HG03469 (cell line): ENCODE data around the gene AFF2.
"Not testable (repeated sequence)": the region's sequence is repeated elsewhere in the genome, so short reads cannot be mapped to it uniquely, and the experiment has no call there.

Experiments used
- ATAC-seq: cut with Tn5 transposase; IDR thresholded peaks from one replicate; pipeline ENCODE4 v1.9.1; 2021; ENCODE audit warnings: mild to moderate bottlenecking, moderate library complexity, moderate number of reproducible peaks; ENCODE audit not compliant: unreplicated experiment

The AFF2 gene

DNA sequence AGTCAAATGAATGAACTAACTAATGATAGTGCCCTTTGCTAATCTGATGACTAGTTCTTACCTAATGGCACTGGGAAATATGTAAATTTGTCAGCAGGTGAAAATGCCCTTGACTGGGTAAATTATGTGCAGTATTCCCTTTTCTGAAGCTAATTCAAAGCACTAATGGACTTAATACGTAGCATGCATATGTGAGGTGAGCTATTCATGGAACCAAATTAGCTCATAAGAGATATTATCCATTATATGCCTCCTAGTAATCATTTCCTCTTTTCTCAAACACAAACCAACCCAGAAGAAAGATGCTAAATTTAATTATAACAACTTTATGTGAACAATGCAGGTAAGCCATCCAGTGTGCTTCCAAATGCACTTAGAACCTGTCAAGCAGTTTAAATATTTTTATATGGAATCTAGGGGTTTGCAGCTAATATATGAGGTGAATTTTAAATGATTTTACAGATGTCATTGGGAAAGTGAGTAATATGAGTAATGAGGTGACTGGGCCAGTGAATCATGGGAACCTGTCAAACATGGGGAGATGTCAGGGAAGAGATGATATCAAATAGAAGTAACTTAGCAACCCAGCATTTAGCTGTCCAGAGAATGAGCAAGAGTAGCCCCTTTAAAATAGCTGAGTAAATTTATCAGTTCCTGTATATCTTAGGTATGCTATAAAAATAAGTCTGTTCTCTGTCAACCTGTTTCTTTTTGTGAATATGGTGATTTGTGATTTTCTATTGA, 315.0 kb downstream of the AFF2 start:
- ATAC-seq = no peak

DNA sequence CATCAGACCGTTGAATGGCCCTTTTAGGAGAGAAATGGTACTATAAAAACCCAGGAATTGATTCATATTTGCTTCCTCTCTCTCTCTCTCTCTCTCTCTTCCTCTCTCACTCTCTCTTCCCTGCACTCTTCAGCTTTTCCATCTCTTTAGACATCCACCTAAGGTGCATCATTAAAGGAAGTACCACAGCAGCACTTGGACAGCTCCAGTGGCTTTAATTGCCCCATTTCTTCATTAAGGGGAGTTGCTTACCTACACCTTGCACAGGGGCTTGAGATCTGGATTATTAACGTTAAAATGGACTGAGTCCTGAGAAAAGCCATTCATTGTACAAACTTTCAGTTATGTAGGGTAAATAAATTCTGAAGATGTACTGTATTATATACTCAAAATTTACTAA, 323.6 kb downstream of the AFF2 start:
- ATAC-seq = no peak

DNA sequence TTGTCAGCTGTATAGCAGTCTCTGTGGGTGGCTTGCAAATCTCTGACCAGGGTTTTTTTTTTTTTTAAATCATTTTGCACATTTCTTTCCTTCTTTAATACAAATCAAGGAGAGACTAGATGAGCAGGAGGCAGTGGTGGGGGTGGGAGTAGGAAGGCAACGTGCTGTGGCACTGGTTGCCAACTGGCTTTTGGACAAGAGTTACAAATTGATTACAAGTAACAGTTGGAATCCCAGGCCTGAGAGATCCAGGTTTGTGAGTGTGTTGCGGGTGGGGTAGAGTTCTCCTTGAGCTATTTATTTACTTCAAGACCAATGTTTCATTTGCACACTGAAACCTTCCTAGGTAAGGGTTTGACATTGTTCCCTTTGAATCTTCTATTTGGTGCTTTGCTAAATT, 325.3 kb downstream of the AFF2 start:
- ATAC-seq = no peak

DNA sequence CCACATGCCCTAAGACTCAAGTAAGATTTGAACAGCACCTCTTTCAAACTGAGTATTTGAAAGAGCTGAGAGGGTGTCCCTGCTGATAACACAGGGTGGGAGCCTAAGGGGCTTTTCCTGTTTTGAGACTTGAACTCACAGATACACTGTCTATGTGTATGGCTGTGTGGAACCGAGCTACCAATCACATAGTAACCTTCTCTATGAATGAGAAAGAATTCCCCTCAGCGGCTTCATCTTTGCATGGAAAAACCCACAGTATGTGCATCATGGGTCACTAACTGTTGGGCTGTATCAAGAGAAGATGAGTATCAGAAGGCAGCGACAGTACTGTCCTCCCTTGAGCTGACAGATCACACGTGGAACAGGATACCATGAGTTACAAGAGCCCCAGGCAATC, 336.3 kb downstream of the AFF2 start:
- no peak for ATAC-seq

DNA sequence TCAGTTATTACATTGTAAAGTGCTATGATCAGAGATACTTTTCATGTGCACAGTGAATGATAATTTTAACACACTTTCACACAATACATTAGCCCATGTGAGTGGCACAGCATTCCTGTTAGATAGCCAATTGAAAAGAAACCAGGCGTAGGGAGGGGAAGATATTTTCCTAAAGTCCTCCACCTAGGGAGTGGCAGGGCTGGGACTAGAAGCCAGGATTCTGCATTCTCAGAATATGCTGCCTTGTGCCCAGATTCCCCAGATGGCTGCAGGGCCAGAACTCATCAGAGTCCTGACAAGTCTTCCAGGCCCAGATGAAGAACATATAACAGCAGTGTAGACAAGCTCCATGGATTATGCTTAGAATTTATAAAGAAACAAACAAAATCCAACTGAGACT, 350.2 kb downstream of the AFF2 start:
- ATAC-seq = no peak

DNA sequence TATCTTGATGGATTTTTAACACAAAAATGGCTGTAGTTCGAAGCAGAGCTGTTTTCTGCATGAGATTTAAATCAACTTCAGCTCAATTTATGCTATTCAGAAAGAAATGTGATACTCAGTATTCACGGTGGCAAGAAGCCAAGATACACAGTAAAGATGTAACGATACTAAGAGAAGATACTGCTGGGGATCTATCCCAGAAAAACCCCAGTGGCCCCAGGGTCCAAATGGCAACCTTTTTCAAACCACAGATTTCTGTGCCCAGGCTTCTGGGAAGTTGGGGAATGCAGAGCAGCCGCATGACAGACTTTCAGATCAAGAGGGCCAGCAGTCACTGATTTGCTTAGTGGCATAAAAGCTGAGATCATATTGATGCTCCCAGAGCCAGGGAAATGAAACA, 353.9 kb downstream of the AFF2 start:
- no peak for ATAC-seq

DNA sequence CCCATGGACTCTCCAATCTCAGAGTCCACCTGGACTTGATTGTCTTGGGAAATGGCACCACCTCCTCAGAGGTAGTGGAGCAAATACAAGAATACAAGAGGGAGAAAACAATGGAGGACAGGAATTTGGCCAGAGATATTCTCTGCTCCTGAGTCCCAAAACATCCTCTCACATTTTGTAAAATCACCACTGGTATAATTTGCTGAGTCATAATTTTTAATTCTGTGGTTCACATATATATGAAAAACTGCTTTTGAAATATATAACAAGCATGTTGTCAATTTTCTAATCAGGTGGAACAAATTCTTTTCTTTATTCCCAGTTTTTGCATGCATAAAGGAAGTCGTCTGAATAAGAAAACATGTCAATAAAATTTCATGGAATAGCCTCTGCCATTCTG, 356.1 kb downstream of the AFF2 start:
- ATAC-seq = no peak

DNA sequence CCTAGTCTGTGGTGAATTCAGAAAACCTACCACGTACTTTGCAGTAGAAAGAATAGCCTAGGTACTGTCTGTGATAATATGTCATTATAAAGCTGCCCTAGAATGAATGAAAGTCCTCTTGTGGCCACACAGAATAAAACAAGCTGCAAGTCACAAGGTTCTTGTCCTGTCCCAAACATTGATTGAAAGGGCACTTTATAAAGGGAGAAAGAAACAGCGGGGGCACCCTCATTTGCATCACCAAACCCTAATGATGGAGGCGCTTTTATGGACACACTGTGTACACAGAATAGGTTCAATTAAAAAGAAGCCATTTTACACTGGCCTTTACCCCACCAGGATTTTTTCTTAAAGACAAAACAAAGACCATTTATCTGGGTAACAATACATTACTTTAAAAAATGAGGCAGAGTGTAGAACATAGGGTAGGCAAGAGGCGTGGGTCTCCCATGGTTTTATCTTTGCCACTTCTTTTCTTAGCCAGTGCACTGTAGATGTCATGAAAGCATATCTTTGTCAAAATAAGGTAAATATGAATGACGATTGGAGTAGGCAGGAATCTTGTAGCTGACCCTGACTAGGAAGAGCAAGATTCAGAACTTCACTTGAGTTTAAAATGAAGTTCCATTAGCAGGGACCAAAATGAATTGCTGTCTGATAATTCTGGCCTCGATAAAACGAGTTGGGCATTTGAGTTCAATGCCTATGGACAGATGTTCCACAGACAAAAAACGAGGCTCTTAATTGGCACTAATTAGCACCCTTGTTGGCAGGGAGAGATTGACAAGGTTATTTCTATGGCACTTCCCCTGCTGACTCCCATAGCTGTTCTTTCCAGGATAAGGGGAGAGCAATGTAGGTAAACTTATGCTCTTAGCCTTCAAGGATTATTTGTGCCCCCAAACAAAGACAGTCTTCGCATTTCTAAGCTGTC, 365.1 kb downstream of the AFF2 start:
- no peak for ATAC-seq

DNA sequence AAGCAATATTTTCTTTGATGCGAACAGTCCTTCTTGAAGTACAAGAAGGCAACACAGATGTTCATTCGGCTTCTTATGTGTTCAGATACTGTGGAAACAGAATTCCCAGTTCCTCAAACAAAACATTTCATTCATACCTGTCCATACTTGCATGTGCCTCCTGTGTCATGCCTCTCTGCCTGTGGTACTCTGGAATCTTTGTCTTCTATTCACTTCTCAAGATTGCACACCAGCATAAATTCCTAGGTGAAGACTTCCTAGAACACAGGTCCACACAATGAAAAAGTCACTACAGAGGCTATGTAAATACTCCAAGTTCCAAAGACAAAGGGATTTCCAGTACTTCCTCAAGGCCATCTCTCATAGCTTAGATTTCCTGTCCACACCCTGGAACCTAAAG, 367.2 kb downstream of the AFF2 start:
- no peak for ATAC-seq

DNA sequence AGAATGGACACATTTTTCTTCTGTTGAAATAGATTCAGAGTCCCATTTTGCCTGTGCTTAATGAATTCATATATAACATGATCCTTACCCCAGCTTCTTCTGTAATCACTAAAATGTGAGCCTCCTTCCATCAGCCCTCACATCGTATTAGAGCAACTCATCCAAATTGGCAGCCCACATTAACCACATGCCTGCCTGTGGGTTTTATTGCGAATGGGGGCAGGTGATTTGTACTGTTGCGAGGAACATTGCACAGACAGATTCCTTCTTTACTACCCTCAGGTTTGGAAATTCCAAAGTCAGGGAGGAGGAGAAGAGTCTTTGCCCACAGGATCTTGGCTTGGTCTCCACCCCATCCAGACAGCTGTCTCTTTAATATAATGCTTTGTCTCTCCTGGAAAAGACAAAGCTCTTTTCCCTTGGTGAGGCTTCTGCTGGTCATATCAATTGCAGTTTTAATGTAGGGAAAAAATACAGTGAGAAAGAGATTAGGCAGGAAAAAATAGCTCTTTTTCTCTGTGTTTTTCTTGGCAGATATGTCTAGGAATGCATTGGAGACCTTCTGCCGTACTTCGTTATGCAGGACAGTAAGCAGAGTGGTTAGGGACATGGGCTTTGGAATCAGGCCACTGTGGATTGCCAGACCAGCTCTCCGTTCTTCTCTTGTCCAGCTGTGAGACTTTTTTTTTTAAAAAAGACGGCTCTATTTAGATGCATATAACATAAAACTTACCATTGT, 371.2 kb downstream of the AFF2 start:
- ATAC-seq = no peak

DNA sequence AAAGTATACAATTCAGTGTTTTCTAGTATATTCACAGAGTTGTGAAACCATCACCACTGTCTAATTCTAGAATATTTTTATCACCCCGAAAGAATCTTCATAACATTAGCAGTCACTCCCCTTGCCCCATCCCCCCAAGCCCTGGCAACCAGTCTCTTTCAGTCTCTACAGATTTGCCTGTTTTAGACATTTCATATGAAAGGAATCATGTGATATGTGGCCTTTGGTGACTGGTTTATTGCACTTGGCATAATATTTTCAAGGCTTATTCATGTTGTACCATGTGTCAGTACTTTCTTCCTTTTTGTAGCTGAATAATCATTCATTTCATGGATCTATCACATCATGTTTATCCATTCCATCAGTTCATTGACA, 371.7 kb downstream of the AFF2 start:
- no peak for ATAC-seq

DNA sequence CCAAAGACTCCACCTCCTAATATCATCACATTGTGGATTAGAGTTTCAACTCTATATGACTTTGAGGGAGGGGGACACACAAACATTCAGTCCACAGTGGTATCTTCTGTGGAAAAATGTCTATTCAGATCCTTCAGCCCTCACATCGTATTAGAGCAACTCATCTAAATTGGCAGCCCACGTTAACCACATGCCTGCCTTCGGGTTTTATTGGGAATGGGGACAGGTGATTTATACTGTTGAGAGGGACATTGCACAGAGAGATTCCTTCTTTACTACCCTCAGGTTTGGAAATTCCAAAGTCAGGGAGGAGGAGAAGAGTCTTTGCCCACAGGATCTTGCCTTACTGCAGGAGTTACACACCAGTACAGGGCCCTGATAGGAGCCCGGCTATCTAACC, 372.5 kb downstream of the AFF2 start:
- ATAC-seq = no peak

DNA sequence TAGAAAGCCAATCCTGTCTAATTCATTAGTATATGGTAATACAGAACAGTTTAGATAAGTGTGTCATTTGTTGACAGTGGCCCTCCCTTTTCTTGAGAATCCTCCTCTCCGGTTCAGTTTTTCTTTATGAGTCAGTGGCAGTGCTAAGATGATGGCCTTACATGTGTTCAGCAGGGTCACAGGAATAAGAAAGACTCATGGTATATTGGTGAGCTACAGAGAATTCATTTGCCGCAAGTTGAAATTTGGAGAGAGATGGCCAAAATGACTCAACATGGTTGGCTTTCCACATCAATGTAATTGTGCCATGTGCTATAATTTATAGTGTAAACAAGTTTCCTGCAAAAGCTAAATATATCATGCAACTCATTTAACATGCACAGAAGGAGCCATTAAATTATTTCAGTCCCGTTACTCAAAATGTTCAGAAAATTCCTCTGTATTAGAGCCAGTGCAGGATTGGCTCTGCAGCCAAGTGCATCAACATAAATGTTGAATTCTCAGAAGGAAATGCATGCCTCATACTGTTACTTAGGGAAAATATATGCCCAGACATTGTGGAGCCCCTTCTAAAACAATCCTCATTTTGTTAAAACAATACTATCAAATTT, 374.3 kb downstream of the AFF2 start:
- no peak for ATAC-seq

DNA sequence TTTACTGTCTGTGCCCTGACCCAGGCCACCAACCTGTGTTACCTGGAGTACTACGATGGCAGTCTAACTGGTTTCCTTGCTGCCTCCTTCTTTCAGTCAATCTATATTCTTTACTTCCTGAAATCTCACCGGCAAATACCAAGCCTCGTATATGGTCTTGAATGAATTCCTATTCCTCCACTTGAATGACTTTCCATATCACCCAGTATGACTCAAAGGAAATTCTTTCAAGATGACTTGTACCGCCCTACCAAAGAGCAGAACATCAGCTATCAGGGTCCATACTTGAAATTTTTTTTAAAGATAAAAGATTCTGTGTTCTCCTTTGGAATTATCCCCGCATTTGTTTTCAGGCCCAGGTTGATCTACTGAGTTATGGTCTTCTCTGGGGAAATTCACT, 378.0 kb downstream of the AFF2 start:
- ATAC-seq = no peak

DNA sequence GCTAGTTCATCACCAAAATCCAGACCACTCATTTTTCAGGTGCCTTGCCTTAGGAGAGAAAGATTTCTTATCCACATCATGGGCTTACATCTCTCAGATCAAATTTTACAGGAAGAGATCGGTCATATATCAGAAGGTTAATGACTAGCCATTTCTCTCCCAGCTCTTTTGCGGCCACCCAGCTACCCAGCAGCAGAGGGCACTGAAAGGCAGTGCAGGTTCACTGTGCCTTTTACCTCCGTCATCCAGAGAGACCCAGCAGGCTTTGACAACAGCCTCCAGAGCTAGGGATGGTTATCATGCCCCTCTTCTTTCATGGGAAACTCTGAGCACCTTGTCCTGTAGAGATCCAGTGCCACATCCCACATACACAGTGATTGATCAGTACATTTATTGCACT, 384.8 kb downstream of the AFF2 start:
- no peak for ATAC-seq

DNA sequence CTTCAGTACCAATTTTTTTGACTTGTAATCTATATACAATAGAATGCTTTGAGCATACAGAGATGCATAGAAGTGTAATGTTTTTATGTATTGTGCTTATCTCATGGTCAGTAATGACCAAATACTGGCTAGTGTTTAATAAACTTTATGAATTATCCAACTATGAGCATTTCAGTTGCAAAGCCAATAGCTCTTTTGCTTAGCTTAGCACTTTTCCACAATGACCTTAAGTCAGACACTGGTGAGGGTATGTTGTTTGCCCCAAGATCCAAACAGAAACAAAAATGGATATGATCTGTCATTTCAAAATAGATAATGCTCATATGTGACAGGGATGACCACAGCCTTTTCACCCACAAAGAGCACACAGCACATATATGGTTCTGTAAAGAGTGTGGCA, 393.0 kb downstream of the AFF2 start:
- no peak for ATAC-seq

DNA sequence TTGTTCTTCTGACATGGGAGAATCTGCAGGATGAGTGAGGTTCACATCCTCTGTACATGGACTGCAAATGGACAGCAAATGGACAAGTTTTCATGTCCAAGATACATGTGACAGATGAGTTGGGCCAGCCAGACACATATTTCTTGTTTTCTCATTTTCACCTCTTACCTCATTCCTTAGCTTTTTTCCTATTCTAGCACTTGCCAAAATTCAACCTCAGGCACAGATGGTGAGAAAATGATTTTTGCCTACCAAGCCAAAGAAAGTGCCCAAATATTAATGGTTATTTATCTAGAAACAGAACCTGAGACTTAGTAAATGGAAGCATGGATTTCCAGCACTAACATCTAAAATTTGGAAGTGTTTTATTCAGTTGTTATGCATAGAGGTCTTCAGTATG, 402.2 kb downstream of the AFF2 start:
- no peak for ATAC-seq

DNA sequence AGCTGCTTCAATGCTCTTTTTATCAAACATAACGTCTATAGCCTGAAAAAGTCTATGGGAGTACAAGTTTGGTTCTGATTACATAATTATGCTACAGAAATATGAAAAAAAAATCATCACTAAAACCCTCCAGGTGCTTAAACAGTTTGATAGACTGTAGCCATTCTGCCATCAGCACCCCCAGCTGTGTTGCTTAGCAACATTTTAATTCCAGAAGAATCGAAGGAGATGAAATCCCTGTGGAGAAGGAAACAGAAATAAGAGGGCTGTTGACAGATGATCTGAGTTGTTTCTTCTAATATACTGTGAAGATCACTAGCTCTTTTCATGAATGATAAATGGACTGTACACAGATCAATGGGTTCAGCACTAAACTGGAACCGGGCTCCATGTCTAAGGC, 402.8 kb downstream of the AFF2 start:
- no peak for ATAC-seq

DNA sequence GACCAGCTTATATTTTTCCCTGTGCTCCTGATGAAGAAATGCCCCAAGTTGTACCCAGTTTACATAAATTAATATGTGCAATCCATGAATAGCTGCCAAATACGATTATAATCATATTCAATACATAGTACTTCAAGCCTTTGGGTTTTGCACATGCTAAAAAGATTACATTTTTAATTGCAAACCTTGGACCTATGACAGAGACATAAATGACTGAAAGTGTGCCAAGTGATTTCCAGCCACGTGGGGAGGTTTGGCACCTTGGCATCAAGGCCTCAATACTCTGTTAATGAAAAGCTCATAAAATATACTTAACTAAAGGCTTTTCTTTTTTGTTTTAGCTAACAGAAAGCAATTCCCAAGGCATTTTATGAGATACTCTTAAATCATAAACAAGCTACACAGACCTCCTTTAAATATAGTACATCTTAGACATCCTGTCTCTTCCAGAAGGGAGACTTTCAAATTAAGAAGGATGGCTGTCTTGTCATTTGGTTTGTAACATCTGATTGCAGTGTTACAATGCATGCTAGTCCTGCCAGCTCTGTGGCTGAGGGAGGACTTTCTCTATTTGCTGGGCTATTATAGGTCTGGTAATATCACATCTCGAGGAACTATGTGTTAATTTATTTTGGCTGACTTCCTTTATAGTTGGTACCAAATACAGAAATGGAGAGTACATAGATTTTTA, 404.1 kb downstream of the AFF2 start:
- ATAC-seq = no peak

DNA sequence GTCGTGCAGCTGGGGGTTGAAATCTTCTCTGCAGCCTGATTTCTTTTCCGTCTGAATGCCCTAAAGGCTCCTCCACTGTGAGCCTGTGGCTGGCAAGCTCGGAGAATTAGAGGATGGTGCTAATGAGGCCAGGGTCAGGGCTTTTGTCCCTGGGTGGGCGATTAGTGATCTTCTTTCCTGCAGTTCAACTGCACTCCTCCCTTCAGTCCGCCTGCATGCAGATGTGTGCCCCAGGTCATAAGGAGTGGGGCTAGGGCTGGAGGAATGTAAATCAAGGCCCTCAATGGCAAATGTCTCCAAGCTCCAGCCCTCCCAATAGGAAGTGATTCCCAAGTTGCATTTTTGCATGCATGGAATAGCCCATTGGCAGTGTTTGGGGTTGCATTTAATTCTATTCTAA, 405.0 kb downstream of the AFF2 start:
- ATAC-seq = no peak

DNA sequence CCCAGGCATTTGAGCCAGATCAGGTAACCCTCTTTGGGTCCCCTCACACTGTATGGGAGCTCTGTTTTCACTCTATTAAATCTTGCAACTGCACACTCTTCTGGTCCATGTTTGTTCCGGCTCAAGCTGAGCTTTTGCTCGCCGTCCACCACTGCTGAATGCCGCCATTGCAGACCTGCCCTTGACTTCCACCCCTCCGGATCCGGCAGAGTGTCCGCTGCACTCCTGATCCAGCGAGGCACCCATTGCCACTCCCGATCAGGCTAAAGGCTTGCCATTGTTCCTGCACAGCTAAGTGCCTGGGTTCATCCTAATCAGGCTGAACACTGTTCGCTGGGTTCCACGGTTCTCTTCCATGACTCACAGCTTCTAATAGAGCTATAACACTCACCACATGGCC, 406.2 kb downstream of the AFF2 start:
- ATAC-seq = not testable (repeated sequence)
